Kidney (tissue), 14 donors: ENCODE results near the gene CDKN2D. TPM values are rescaled to one million over a fixed set of nuclear protein-coding genes. Genes with fewer than 3 reads are reported as not detected.

Source experiments
- DNase-seq, 5 donors: peaks; one replicate each; pipeline ENCODE4 v3.0.0-alpha.2; 2013 to 2020
- FAIRE-seq: peaks from 2 replicates; lab custom pipeline; 2012; peaks lifted over from hg19 to GRCh38; lab: Jason Lieb, UNC
- H3K27ac ChIP-seq, 2 donors: one replicate each; pipeline ENCODE4 v1.7.0; 2013; ENCODE audit warnings: low read depth in 2 of 2, low read length in 2 of 2, inconsistent platforms in 1 of 2
- H3K27me3 ChIP-seq: one replicate; pipeline ENCODE4 v1.7.1; 2013; ENCODE audit warnings: low read length, inconsistent platforms; ENCODE audit not compliant: control insufficient read depth, insufficient read depth
- H3K36me3 ChIP-seq, 3 donors: one replicate each; pipeline versions ENCODE4 v1.7.0 to v1.7.1; 2013; ENCODE audit warnings: low read length in 3 of 3, control low read depth in 1 of 3, inconsistent platforms in 1 of 3; ENCODE audit not compliant: insufficient read depth in 3 of 3, control insufficient read depth in 2 of 3
- H3K4me1 ChIP-seq, 3 donors: one replicate each; pipeline versions ENCODE4 v1.7.0 to v1.7.1; 2013; ENCODE audit warnings: low read length in 3 of 3, inconsistent platforms in 1 of 3, low read depth in 1 of 3; ENCODE audit not compliant: control insufficient read depth in 2 of 3, insufficient read depth in 2 of 3
- H3K4me3 ChIP-seq, 3 donors: one replicate each; pipeline versions ENCODE4 v1.7.0 to v1.8.1; 2013; ENCODE audit warnings: low read length in 3 of 3, control low read depth in 1 of 3, inconsistent platforms in 1 of 3
- H3K9ac ChIP-seq, 3 donors: one replicate each; pipeline versions ENCODE4 v1.7.0 to v1.7.1; 2013; ENCODE audit warnings: low read length in 3 of 3, control low read depth in 1 of 3, inconsistent platforms in 1 of 3
- H3K9me3 ChIP-seq, 3 donors: one replicate each; pipeline versions ENCODE4 v1.7.0 to v1.7.1; 2013; ENCODE audit warnings: low read length in 3 of 3, control low read depth in 1 of 3, inconsistent platforms in 1 of 3; ENCODE audit not compliant: control insufficient read depth in 2 of 3, insufficient read depth in 1 of 3
- CTCF ChIP-seq: IDR thresholded peaks from 3 replicates; pipeline ENCODE4 v1.5.1; 2012; ENCODE audit warnings: mild to moderate bottlenecking, moderate library complexity, borderline replicate concordance; ENCODE audit not compliant: insufficient read depth; ENCODE audit errors: extremely low read depth
- intact Hi-C: fragments of 100-400 bp; cut with DNase I; formaldehyde crosslinking; loops from one replicate; pipeline ENCODE4 v1.11.1; 2022
- polyA plus RNA-seq: library from polyadenylated mRNA; stranded (reverse); fragments of 350-450 nt; fragmentation: Illumina TruSeq; extraction: RNeasy Lipid Tissue Mini Kit (QIAGEN cat#74804); gene quantifications from one replicate; pipeline ENCODE4 v1.2.3, GENCODE V29; 2014; ENCODE audit warnings: low read depth, low replicate concordance; ENCODE audit not compliant: insufficient read depth
- total RNA-seq: library from RNA; stranded (reverse); fragmentation: NEBNext Ultra II Directional; extraction: Animal tissue kit (Norgen Biotek cat#: 25700); gene quantifications from one replicate; pipeline ENCODE4 v1.2.1, GENCODE V29; 2021
- donor health status: control.
- donor health status: control.
- donor health status: control.
- donor health status: control.
- donor health status: control.
- donor health status: DM: yes; HTN: yes; CAD: no.
- donor health status: Normal renal cell carcinoma (clear cell type).

CDKN2D gene
- total and polyA plus RNA-seq, 2 donors from 2014 or later, result 8.8 to 14.7 TPM

- peak overlapping the region in 2 of 3 donors; percentile 63 for H3K4me3 ChIP-seq
- intact Hi-C loops, result no loop called here
- H3K36me3 ChIP-seq, result no peaks in the 10 kb centered on the region
- H3K9me3 ChIP-seq, result no peaks in the 10 kb centered on the region
- peak overlapping the region in 1 of 3 donors; percentile 69 for H3K9ac ChIP-seq
- peaks cover 3% of the 10 kb centered on the region for H3K27me3 ChIP-seq
- no peak for DNase-seq
- TF ChIP-seq CTCF, result no peak
- FAIRE-seq, result no peak
- peaks cover 0 to under 1% (median under 1%) of the 10 kb centered on the region in 3 donors for H3K4me1 ChIP-seq
- no peak overlapping the region for H3K27ac ChIP-seq
Measured at GRCh38 chr19:10586396-10586795, 17.6 kb upstream of the CDKN2D start.

DNA sequence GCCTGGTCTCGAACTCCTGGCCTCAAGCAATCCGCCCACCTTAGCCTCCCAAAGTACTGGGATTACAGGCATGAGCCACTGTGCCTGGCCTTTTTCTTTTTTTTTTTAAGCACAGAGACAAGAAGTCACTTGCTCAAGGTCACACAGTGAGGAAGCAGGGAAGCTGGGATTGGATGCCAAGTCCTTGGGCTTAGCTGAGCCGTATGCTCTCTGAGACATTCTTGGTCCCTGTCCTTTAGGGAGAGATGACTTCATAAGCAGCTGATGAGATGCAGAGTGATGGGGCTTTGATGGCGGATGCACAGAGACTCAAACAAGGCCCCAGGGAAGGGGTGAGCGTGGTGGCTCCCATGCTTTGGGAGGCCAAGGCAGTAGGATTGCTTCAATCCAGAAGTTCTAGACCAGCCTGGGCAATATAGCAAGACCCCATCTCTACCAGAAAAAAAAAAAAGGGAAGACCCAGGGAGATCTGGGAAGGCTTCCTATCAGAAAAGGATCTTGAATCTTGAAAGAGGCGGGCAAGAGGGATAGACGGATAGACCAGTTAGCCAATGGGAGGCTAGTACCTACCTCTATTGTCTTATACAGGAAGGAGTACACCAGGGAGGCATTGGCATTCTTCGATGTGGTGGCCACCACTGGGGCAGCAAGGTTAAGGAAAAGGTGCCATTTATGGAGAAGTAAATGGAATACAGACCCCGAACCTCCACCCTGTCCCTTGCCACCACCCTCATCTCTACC is 14.4 kb upstream of the CDKN2D start:
- FAIRE-seq, result no peak
- Histone ChIP-seq H3K4me1 (peaks cover 0 to 4% (median 3%) of the 10 kb centered on the region in 3 donors), H3K4me3 (no peak overlapping the region), H3K9me3 (no peaks in the 10 kb centered on the region), H3K27me3 (peaks cover 3% of the 10 kb centered on the region), H3K27ac (no peak overlapping the region), H3K36me3 (no peaks in the 10 kb centered on the region), H3K9ac (no peak overlapping the region)
- DNase-seq, result no peak
- intact Hi-C loops, result loop anchor here (5.0 kb wide), 1 partner anchor 59 kb away; no protein-coding TSS in a partner anchor
- TF ChIP-seq CTCF, result no peak

DNA sequence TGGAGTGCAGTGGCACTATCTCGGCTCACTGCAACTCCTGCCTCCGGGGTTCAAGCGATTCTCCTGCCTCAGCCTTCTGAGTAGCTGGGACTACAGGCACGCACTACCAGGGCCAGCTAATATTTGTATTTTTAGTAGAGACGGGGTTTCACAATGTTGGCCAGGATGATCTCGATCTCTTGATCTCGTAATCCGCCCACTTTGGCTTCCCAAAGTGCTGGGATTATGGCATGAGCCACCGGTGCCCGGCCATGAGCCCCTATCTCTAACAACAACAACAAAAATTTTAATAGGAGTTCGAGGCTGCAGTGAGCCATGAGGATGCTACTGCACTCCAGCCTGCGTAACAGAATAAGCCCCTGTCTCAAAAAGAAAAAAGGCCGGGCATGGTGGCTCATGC is 13.3 kb upstream of the CDKN2D start:
- Histone ChIP-seq H3K9ac (no peak overlapping the region), H3K4me3 (no peak overlapping the region), H3K9me3 (no peaks in the 10 kb centered on the region), H3K36me3 (no peaks in the 10 kb centered on the region), H3K27ac (no peak overlapping the region), H3K27me3 (no peaks in the 10 kb centered on the region), H3K4me1 (peaks cover 0 to 4% (median 3%) of the 10 kb centered on the region in 3 donors)
- intact Hi-C loops, result loop anchor here (5.0 kb wide), 1 partner anchor 60 kb away; no protein-coding TSS in a partner anchor
- DNase-seq, result no peak
- TF ChIP-seq CTCF, result no peak
- no peak for FAIRE-seq
